Measurements from ENCODE around the gene PCDHGC3.

- TF ChIP-seq POLR2A (IDR thresholded peaks at IDR 0.05; ENCODE audit: insufficient read depth in 1 of 2, low read depth in 2 of 2, low read length in 2 of 2) (no peak), FOXP1 (IDR thresholded peaks at IDR 0.05) (no peak), FOXP1 (CRISPR knock-in tag; IDR thresholded peaks at IDR 0.05) (no peak), STAG1 (CRISPR knock-in tag; IDR thresholded peaks at IDR 0.05) (no peak), ZNF580 (CRISPR knock-in tag; IDR thresholded peaks at IDR 0.05; ENCODE audit: borderline replicate concordance, low read depth) (no peak), DMTF1 (CRISPR knock-in tag; IDR thresholded peaks at IDR 0.05) (no peak)
Observed at GRCh38 chr5:141508798-141509611, 33.2 kb downstream of the PCDHGC3 start.
